HCT116 (cell line): Measurements from ENCODE around the gene GFAP.

Experiments used
- CTCF ChIP-seq, 3 experiments: fragments of 200-600 bp in 1 of 3; sonication (generic) in 1 of 3; IDR thresholded peaks in 2 of 3; conservative IDR thresholded peaks in 1 of 3; 2 replicates each; pipeline ENCODE4 v1.5.1; 2012 to 2017; ENCODE audit warnings: low read depth in 2 of 3, low read length in 2 of 3, antibody characterized with exemption in 1 of 3, borderline replicate concordance in 1 of 3, control low read depth in 1 of 3, mild to moderate bottlenecking in 1 of 3, mixed read lengths in 1 of 3, mixed run types in 1 of 3, moderate library complexity in 1 of 3; ENCODE audit not compliant: insufficient read depth in 1 of 3
- EZH2 ChIP-seq: fragments of 200-600 bp; sonication (generic); IDR thresholded peaks from 2 replicates; pipeline ENCODE4 v1.6.1; 2017; ENCODE audit warnings: antibody characterized with exemption, mixed run types
- POLR2A ChIP-seq: IDR thresholded peaks from 2 replicates; pipeline ENCODE4 v1.7.0; 2011; ENCODE audit warnings: borderline replicate concordance; ENCODE audit not compliant: insufficient read depth, insufficient read length; ENCODE audit errors: extremely low read depth
- RAD21 ChIP-seq: IDR thresholded peaks from 2 replicates; pipeline ENCODE4 v1.6.1; 2012; ENCODE audit warnings: low read depth, mild to moderate bottlenecking
- SP1 ChIP-seq: IDR thresholded peaks from 2 replicates; pipeline ENCODE4 v1.6.1; 2012; ENCODE audit warnings: low read depth
- ZFX ChIP-seq: fragments of 450-650 bp; IDR thresholded peaks from 2 replicates; pipeline ENCODE4 v1.6.1; 2017

GRCh38 chr17:44906763-44907728, 8.3 kb downstream of the GFAP start:
- no peak for TF ChIP-seq POLR2A
- no peak for TF ChIP-seq SP1
- TF ChIP-seq CTCF (IDR thresholded peaks at IDR 0.05 in 2 of 3, conservative IDR thresholded peaks at IDR 0.05 in 1 of 3; ENCODE audit: borderline replicate concordance in 1 of 3, insufficient read depth in 1 of 3, low read depth in 2 of 3, low read length in 2 of 3), result no peak
- TF ChIP-seq EZH2, result no peak
- TF ChIP-seq ZFX, result no peak
- no peak for TF ChIP-seq RAD21
